GM13977 (cell line): Measurements from ENCODE around the gene FERMT3.
A peak's percentile ranks its signal among the peaks of the same experiment; 100 is the strongest.

ENCODE experiments used
- DNase-seq: peaks from one replicate; pipeline ENCODE4 v3.0.0; 2012; ENCODE audit warnings: low spot score
- in situ Hi-C: fragments of 300-500 bp; cut with MboI; formaldehyde crosslinking; loops from one replicate; pipeline ENCODE4 v1.12.0; 2022; ENCODE audit warnings: low sequenced_read_pairs, low pct_unique_long_range_greater_than_20kb, mixed read lengths, inconsistent platforms; ENCODE audit not compliant: unreplicated experiment
- TF ChIP-seq, protein P1 (sequence below): IDR thresholded peaks from 2 replicates; pipeline ENCODE4 v1.5.1; 2012; ENCODE audit warnings: mild to moderate bottlenecking, control low read depth; ENCODE audit not compliant: insufficient read depth; ENCODE audit errors: extremely low read depth, missing control alignments

Gene FERMT3

DNA sequence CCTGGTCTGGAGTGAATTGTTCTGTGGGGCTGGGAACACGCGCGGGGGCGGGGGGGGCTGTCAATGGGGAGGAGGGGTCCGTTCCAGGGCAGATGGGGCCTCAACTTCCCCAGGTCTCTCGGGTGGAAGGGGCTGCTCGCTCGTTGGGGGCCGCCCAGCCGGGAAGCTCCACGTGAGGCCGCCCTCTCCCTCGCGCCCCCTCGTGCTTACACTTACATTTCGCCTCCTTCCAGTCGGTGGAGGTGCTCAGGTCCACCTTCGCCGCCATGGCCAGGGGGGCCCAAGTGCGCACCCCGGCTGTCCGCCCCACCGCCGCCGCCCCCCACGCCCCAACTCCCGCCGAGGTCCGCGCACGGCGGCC lies 41.1 kb upstream of the FERMT3 start:
- in situ Hi-C loops, result loop anchor here (25.0 kb wide), 1 partner anchor 178 kb away; the partner anchor contains the start of gene OTUB1
- DNase-seq, result no peak
- TF ChIP-seq, protein P1, sequence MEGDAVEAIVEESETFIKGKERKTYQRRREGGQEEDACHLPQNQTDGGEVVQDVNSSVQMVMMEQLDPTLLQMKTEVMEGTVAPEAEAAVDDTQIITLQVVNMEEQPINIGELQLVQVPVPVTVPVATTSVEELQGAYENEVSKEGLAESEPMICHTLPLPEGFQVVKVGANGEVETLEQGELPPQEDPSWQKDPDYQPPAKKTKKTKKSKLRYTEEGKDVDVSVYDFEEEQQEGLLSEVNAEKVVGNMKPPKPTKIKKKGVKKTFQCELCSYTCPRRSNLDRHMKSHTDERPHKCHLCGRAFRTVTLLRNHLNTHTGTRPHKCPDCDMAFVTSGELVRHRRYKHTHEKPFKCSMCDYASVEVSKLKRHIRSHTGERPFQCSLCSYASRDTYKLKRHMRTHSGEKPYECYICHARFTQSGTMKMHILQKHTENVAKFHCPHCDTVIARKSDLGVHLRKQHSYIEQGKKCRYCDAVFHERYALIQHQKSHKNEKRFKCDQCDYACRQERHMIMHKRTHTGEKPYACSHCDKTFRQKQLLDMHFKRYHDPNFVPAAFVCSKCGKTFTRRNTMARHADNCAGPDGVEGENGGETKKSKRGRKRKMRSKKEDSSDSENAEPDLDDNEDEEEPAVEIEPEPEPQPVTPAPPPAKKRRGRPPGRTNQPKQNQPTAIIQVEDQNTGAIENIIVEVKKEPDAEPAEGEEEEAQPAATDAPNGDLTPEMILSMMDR, result peak; percentile 31

DNA sequence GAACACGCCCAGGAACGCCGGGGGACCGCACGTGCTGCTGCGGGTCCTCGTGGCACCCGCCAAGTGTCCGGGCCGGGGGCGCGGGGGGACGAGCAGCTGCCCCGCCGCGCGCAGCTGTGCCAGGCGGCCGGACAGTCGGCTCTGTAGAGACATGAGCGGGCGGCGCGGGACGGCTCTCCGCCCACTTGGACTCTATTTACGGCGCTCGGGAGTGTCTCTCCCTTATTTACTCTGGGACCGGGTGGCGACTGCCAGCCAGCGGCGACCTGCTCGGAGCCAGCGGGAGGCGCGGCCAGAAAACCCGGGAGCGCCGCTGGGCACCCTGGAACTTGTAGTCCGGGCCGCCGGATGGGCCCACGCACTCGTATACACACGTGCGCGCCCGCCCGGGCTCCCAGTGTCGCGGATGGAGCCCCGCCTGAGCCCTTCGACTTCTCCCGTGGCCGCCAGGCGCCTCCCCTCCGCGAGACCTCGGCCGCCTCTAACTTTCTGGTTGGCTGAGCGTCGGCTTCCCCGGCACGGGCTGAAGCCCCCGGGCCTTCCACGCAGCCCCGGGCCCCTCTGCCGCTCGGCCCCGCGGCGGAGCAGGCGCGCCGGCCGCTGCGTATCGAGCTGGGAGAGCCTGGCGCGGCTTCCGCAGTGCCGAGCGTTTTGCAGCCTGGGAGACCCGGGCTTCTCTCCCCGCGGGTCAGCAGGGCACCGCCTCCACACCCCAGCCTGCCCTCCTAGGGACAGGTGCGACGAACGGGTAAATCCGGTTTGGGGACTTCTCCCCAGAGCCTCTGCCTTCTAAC lies 40.5 kb upstream of the FERMT3 start, which contains the start of gene MACROD1:
Gene MACROD1 (minus strand): TSS at position 272 of the 794 bp plus-strand sequence. CDS start 119 bp downstream, at position 153.
- peak; percentile 91 for DNase-seq
- in situ Hi-C loops, result loop anchor here (25.0 kb wide), 1 partner anchor 179 kb away; the partner anchor contains the start of gene OTUB1
- TF ChIP-seq, protein P1, result no peak

DNA sequence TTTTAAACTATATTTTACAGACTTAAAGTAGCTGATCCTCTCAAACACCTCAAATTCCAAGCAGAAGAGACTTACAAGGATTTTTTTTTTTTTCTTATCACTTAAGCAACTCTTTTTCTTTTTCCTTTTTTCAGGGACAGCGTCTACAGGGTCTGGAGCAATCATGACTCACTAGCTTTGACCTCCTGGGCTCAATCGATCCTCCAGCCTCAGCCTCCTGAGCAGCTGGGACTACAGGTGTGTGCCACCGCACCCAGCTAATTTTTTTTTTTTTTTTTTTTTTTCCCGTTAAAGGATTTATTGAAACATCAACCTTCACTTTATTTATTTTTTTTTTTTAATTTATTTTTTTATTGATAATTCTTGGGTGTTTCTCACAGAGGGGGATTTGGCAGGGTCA lies 36.1 kb upstream of the FERMT3 start:
- in situ Hi-C loops, result loop anchor here (25.0 kb wide), 1 partner anchor 183 kb away; the partner anchor contains the start of gene OTUB1
- DNase-seq, result no peak
- TF ChIP-seq, protein P1, result no peak

DNA sequence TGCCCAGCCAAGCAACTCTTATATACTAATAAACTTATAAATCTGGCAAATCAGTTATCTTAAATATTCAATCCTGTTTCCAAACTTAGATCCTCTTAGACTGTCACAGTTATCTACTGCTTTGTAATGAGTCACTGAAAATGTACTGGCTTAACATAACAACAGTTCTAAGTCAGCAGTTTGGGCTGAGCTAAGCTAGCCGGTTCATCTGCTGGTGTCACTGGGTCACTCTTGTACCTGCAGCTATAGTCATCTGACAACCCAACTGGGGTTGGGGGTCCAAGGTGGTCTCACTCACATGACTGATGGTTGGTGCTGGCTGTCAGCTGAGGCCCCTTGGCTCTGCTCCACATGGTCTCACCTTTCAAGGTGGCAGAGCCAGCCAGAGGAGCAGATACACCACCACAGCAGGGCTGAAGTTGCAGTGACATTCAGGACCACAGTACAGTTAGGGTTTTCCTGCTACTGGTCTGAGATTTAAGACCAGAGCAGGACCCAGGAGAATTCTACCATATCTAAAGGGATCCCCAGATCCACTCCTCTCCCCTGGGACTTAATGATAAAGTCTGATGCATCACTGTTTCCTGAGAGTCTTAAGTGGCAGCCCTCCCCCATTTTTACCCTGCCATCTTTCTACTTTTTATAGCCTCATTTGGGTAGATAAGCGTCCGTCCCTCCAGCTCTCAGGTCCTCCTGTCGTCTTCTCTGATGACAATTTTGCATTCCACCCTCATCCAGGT lies 32.7 kb upstream of the FERMT3 start:
- DNase-seq, result no peak
- in situ Hi-C loops, result loop anchor here (25.0 kb wide), 1 partner anchor 186 kb away; the partner anchor contains the start of gene OTUB1
- TF ChIP-seq, protein P1, result no peak

DNA sequence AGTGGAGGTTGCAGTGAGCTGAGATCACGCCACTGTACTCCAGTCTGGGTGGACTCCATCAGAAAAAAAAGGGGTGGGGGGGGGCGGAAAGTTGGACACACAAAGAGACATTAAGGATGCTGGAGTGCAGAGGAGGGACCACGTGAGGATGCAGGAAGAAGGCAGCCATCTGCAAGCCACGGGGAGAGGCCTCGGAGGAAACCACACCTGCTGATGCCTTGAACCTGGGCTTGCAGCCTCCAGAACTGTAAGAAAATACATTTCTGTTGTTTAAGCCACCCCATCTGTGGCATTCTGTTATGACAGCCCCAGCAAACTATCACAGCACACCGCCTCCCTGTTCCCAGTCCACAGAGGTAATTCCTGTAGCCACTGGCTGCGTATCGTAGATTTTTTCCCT lies 29.8 kb upstream of the FERMT3 start:
- TF ChIP-seq, protein P1, result no peak
- no peak for DNase-seq
- in situ Hi-C loops, result no loop called here

DNA sequence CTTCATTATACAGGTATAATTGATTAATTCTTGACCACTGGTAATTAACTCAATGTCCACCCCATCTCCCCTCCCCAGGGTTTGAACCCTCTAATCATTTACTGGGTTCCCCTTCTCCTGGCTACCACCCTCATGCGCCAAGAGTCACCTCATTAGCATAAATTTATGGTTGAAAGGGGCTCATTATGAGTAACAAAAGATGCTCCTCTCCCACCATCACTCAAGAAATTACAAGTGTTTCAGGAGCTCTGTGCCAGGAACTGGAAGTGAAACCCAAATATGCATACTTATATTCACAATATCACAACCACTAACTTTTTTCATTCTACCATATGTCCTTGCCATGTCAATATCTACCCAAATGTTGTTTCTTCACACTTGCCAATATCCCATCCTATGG lies 28.3 kb upstream of the FERMT3 start:
- TF ChIP-seq, protein P1, result no peak
- no peak for DNase-seq
- in situ Hi-C loops, result no loop called here
